Measurements from ENCODE around the gene NCKAP5. TPM values are rescaled to one million over a fixed set of nuclear protein-coding genes. Genes with fewer than 3 reads are reported as not detected.
A peak's percentile ranks its signal among the peaks of the same experiment; 100 is the strongest.

NCKAP5 gene
- total and polyA plus RNA-seq, 8 donors: 4.0 to 22.1 (median 14.4) TPM

GRCh38 chr2:132804051-132804450 is 764.2 kb downstream of the NCKAP5 start:
- intact Hi-C loops (cut with DNase I): no loop called here
- Histone ChIP-seq H3K9me3 (peaks cover 0 to 4% of the 10 kb centered on the region in 2 donors), H3K27ac (peak overlapping the region in 1 of 2 donors; percentile 26), H3K36me3 (no peaks in the 10 kb centered on the region), H3K27me3 (no peaks in the 10 kb centered on the region), H3K4me1 (no peaks in the 10 kb centered on the region), H3K4me3 (no peak overlapping the region)
- no peak for DNase-seq
- ATAC-seq: peak; percentile 60
- no peak for TF ChIP-seq CTCF (IDR thresholded peaks at IDR 0.05)

GRCh38 chr2:132798341-132798740 is 769.9 kb downstream of the NCKAP5 start:
- Histone ChIP-seq H3K4me1 (no peaks in the 10 kb centered on the region), H3K27me3 (no peaks in the 10 kb centered on the region), H3K4me3 (no peak overlapping the region), H3K27ac (no peak overlapping the region), H3K9me3 (no peaks in the 10 kb centered on the region), H3K36me3 (no peaks in the 10 kb centered on the region)
- no peak for DNase-seq
- TF ChIP-seq CTCF (IDR thresholded peaks at IDR 0.05): no peak
- no peak for ATAC-seq
- intact Hi-C loops (cut with DNase I): no loop called here

- Histone ChIP-seq H3K9me3 (no peaks in the 10 kb centered on the region), H3K36me3 (no peaks in the 10 kb centered on the region), H3K27ac (no peak overlapping the region), H3K4me1 (no peaks in the 10 kb centered on the region), H3K27me3 (no peaks in the 10 kb centered on the region), H3K4me3 (no peak overlapping the region)
- intact Hi-C loops (cut with DNase I): no loop called here
- TF ChIP-seq CTCF (IDR thresholded peaks at IDR 0.05): no peak
- DNase-seq (no peak), ATAC-seq (no peak)
These were observed 770.7 kb downstream of the NCKAP5 start for GRCh38 chr2:132797556-132797955.

- TF ChIP-seq CTCF (IDR thresholded peaks at IDR 0.05): no peak
- no peaks in the 10 kb centered on the region for H3K9me3 ChIP-seq
- H3K27me3 ChIP-seq: no peaks in the 10 kb centered on the region
- no peak overlapping the region for H3K27ac ChIP-seq
- H3K4me3 ChIP-seq: no peak overlapping the region
- no peaks in the 10 kb centered on the region for H3K36me3 ChIP-seq
- DNase-seq (no peak), ATAC-seq (no peak)
- intact Hi-C loops (cut with DNase I): no loop called here
- no peaks in the 10 kb centered on the region for H3K4me1 ChIP-seq
These were observed 771.2 kb downstream of the NCKAP5 start for GRCh38 chr2:132797071-132797470.

- ATAC-seq (no peak), DNase-seq (no peak)
- H3K36me3 ChIP-seq: no peaks in the 10 kb centered on the region
- no peak overlapping the region for H3K4me3 ChIP-seq
- no peaks in the 10 kb centered on the region for H3K9me3 ChIP-seq
- H3K4me1 ChIP-seq: no peaks in the 10 kb centered on the region
- intact Hi-C loops (cut with DNase I): no loop called here
- no peak overlapping the region for H3K27ac ChIP-seq
- H3K27me3 ChIP-seq: no peaks in the 10 kb centered on the region
- TF ChIP-seq CTCF (IDR thresholded peaks at IDR 0.05): no peak
These were observed 773.0 kb downstream of the NCKAP5 start for GRCh38 chr2:132795220-132795619.
